GM21367 (cell line): Measurements from ENCODE around the gene FBXO3.

Experiments
- ATAC-seq: cut with Tn5 transposase; IDR thresholded peaks from one replicate; pipeline ENCODE4 v1.9.1; 2021; ENCODE audit not compliant: unreplicated experiment

Gene FBXO3

DNA sequence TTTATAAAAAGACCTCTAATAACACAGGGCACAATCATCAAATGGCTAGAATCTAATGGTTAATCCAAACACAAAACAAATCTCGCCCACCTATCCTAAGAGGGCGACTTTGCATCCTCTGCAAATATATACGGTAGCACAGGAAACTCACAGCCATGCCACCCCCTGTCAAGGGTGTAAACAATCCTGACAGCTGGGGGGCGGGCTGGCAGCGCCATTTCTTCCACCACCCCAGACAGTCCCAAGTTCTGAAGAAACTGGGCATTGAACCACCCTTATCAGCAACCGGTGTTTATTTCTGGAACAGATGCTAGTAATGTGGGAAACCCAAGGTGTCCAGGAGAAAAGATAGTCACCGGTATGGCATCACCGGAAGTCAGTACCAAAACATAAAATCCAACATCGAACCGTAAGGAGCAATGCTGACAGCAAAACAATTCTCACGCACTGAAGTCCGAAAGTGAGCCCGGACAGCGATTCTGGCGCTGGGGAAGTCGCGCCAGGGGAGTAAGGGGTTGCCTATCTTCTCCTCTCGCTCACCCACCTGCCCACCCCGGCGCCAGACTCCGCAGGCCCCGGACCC, 825 bp downstream of the FBXO3 start:
- ATAC-seq = no peak

DNA sequence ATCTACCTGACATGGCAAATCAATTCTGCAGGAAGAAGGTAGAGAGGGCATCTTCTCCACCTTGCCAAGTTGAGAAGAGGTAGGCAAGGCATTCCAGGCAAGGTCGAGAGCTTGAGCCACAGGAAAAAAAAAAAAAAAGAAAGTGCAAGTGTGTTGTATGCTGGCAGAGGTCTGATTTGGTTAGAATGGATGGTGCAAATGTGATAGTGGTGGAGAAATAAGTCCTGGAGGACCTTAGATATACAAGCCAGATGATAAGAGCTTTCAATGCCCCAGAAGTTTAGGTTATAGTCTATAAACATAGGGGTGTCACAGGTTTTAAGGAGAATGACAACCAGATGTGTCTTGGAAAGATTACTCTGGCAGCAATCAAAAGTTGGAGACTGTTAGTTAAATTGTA, 1.4 kb downstream of the FBXO3 start:
- no peak for ATAC-seq

DNA sequence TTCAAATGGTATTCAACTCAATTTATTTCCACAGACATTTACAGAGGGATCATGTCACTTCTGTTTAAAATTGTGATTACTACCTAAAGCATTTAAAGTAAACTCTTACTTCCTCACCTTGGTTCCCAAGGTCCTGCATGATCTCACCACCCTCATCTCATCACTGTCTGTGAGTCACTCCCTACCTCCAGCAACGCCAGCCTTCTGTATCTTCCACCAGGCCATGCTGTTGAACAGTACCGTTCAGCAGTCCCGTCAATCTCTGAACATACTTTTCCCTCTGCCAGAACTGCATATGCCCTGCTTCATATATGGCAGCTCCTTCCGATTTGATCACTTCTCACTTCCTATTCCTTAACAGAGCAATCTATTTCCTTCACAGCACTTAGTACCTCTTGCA, 2.0 kb downstream of the FBXO3 start:
- no peak for ATAC-seq

DNA sequence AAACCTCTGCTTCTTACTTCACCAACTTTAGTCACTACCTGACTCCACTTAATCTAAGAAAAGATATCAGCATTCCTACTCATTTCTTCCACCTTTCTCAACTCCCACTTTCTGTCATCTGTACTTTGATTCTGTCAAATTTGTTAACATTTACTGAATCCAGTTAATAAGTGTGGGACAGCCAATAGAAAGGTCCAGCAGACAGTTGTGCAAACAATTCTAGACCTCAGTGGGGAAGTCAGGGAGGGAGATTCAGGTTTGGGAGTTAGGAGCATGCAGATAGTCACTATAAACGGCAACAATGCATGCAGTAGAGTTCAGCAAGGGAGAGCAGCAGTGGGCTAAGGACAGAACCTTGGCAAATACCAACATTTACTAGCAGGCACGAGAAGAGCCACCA, 4.1 kb downstream of the FBXO3 start:
- no peak for ATAC-seq

DNA sequence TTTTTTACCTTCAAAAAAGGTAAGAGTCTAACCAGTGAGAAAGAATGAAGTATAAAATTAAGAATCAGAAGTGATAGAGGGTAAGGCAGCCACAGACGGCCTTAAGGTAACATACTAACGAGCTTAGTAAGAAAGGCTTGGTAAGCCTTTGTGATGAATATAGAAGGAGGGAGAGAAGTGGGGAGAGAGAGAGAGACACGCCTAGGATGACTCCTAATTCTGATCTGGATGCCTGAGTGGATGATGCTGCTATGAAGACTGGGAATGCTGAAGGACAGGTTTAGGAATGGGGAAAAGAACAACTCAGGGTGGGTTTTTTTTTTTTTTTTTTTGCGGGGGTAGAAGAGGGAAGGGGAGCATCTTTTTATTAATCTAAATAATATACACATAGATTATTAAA, 4.8 kb downstream of the FBXO3 start:
- ATAC-seq = no peak

DNA sequence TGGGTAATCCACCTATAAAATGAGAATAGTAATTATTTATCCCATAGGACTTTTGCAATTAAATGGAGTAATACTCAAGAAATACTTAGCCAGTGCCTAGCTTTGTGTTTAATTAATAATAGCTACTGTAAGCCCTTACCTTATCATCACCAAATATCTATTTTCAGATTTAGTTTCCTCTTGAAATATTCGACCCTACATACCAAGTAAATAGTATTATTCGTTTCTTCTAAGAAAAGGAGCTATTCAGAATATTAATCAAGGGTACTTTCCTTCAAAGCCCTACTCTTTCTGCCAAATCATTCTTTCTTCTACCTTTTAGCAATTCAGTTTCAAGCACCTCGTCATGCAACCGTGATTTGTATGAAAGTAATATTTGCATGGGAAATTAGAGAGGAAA, 6.7 kb downstream of the FBXO3 start:
- ATAC-seq = no peak

DNA sequence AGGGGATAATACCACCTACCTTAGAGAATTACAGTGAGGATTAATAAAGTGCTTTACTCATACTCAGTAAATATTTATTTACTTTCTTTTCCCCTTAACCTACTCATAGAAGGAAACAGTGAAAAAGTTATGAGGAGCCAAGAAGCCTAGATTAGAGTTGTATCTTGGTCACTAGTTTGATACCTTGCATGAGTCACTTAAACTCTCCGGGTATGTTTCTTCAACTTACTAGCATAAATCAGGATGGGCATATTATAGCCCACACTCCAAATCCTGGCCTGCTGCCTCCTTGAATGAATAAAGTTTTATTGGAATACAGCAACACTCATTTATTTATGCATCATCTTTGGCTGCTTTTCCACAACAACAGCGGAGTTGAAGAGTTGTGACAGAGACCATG, 8.2 kb downstream of the FBXO3 start:
- no peak for ATAC-seq

DNA sequence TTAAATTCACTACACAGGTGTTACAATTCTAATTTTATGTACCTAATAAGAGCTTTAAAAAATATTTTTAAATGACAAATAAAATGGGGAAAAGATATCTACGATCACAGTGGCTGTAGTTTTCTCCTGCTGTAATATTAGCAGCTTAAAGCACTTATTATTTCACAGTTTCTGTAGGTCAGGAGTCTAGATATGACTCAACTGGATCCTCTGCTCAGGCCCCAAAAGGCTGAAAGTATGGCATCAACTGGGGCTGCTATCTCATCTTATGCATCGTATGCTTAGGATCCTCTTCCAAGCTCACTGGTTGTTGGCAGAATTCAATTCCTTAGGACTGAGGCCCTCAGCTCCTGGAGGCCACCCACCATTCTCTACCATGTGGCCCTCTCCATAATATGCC, 12.8 kb downstream of the FBXO3 start:
- ATAC-seq = peak; percentile 91

DNA sequence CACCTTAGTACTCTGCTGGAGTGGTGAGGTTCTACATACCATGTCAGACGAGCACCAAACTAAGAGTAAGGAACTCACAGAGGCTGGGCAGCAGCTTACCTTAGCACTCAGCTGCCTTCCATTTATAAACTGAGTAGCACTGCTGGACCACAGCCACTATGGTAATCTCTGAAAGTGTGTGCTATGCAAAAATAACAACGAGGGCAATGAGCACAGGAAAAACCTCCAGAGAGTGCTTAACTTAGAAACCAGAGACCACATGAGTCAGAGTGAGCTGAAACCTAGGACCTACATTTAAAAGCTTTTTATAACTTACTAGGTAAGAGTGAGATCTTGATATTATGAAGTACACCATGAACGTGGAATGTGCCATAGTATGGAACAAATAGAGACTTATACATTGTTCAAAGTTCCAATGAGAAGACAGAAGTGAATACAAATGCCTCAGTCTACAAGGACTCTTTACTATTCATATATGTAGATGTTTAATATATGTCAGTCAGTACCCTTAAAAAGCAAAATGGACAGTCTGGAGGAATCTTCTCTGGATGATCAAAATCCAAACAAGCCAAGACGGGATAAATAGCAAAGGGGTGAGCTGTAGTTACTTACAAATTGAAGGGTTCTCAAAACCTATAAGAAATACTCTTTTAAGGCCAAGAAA, 20.9 kb downstream of the FBXO3 start:
- ATAC-seq = peak; percentile 97

DNA sequence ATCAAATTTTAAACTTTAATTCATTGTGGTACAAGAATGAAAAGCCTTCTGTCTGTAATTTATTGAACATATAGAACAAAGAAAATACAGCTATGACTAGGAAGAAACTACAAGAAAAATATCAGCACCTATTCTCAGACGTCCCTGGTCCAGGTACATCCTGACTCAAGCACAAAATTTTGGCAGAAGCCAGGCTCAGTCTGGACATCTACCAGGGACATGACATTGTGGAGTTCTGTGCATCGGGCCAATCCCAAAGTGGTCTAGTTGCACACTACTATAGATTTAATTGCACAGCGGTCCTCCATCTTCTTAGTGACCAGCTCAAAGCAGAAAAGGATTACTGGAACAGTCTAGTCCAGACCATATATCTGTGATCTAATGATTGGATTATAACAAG, 22.4 kb downstream of the FBXO3 start:
- no peak for ATAC-seq

DNA sequence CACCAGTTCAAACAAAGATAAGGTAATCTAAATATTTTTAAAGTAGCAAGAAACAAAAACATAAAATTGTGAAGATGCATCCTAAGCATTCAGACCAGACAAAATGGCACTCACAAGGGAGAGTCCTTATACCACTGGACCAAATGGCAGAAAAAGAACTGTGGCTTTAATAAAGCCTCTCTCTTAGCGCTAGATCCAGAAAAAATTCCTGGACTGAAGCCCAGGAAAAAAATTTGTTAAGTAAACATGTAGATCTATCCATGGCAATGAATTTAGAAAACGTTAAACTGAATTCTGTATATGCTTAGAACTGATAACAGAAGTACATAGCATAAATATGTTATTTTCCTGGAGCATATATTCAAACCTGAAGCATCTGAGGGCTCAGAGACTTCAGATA, 26.3 kb downstream of the FBXO3 start:
- no peak for ATAC-seq

DNA sequence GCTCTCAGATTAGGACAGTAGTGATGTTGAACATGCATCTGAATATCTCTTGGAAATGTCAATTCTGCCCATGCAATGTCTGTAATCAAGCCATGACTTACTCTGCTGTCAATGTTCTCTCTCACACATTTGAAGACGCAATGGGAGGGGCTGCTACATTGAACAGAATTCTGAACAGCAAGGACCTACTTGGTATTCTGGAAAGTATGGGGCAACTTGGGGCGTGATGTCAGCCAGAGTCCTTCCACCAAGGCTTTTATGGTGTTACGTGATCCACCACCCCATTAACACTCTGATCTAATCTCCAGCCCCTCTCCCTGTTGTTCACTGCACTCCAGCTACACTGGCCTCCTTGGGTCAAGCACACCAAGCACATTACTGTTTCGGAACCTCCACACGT, 31.0 kb downstream of the FBXO3 start:
- no peak for ATAC-seq

DNA sequence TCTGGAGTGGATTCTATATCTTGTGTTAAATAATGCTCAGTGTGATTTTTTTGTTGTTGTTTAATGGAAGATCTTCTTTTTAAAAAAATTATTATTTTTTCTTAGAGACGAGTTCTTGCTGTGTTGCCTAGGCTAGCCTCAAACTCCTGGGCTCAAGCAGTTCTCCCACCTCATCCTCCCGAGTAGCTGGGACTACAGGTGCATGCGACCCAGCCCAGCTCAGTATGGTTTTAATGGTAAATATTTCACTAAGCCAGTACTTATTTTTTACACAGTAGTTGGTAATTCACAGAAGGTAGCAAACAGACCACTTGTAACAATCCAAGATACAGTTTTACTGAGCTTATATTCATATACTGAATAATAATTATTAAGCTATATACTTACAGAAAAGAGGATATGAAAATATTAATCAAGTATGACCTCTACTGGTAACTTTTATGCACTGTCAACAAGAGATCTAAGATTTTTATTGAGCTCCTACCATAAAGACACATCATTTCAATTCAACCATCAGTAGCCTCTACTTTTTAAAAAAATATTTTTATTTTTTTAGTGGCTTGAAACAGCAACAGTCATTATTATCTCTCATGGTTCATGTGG, 32.0 kb downstream of the FBXO3 start:
- ATAC-seq = no peak

DNA sequence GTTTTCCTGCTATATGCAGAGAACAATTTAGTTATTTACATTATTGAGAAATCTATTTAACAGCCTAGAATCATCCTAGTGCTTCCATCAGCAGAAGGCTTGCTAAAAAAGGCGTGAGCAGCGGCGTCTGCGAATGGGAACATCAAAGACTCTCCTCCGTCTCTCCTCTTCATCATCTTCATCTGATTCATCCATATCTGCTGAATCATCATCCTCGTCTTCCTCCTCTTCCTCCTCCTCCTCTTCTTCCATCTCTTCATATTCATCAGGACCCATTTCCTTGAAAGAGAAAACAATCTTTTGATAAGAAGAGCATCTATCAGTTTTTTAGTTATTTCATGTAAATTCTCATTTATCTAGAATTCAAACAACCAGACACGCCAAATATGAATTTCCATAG, 32.5 kb downstream of the FBXO3 start:
- no peak for ATAC-seq

DNA sequence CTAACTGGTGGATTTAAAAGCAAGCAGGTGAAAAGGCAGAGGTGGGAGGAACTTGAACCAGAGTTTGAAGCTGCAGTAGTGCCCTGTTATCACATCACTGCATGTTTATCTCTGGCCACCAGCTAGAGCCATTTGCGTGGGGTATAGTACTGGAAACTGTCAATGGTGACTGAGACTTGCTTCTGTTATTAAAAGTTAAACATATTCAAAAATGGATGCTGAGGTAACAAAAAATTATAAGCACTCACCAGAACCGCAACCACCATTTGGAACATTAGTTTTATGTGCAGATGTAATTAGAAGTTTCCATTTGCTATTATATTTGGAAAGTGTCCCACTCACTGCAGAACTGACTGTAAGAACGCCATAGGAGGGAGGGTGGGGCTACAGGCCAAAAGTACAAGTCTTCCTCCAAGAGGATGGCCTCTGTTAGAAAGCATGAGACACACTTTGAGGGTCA, 36.9 kb downstream of the FBXO3 start:
- ATAC-seq = no peak

DNA sequence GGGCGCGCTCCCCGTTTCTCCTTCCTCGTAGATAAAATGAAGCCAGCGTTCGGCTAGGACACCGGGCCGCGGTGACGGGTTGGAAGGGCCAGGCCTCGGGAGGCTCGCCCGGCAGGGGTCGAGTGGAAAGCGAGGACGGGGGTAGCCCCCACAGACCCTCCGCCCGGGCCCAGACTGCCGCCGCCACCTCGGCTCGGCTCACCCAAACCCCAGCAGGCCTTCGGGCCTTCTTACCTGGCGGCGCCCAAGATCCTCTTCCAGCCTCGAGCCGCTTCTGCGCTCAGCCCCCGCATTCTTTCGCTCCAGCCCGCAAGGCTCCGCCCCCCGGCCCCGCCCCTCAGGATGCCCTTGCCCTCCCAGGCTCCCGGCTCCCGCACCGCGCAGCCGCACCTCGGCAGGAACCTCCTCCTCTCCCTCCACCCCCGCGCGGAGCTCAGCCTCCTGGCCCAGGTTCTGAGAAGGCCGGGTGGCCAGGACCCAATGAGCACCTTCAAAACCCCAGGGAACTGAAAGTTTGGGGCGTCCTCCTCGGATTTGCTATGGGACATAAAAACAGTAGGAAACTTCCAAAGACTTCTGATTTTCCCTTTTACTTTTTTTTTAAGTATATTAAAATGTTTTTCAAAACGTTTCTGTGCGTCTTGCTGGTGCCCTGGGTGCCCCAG, 38.0 kb downstream of the FBXO3 start, which contains the start of gene CD59:
TSS of gene CD59 (minus strand) at position 276 of the 665 bp plus-strand sequence. CDS start 13,978 bp downstream, outside the sequence.
- peak; percentile 54 for ATAC-seq

DNA sequence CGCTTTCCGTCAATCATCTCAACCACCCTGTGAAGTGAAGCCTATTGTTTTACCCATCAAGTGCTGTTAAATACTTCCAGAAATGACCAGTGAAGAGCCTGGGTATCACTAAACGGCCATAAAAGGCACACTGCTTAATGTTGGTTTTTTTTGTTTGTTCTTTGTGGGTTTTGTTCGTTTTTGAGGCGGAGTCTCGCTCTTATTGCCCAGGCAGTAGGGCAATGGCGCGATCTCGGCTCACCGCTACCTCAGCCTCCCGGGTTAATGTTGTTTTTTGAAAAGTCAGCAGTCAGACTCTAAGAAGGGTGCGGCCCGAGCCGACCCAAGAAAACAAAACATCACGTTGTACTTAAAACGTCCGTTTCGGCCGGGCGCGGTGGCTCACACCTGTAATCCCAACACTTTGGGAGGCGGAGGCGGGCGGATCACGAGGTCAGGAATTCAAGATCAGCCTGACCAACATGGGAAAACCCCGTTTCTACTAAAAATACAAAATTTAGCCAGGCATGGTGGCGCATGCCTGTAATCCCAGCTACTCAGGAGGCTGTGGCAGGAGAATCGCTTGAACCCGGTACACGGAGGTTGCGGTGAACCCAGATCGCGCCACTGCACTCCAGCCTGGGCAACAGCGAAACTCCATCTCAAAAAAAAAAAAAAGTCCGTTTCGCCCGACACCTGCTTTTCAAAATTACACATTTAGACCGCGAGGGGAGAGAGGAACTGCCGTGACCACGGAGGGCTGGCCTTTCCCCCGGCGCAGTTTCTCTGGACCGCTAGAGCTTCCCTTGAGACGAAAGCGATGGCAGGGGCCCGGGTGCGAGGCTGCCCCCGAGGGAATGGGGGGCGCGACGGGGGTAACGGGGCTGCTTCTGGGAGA, 38.8 kb downstream of the FBXO3 start:
- ATAC-seq = peak; percentile 41

DNA sequence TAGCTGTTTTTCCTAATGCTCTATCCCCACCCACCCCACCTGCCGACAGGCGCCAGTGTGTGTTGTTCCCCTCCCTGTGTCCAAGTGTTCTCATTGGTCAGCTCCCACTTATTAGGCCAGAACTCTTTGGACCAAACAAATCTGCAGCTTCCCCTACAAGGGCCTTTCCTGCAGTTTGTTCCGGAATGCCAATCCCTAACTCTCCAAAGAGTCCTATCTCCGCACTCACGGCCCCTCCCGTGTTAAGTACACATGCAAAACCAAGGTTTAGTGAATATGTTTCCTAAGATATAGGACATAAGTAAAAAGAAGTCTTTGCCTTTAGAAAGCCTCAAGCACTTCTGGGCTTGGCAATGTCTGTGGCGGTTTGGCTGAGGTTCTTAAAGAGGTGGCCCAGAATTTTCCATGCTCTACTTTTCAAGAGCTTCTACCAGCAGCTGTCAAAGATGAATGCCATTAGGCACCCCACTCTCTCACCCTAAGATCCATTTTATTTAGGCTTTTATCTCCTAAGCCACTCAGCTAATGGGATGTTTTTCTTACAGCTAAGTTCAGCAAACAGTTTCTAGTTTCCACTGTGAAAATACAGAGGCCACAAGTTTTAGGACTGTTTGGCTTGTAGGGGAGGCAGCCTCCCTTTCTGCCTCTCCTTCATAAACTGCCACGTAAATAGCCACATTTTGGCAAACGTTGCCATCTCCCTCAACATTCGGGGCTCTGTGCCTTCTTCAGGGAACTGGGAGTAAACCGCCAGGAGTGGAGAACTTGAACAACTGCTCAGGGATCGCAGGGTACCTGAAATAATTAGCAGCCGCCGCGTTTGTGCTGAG, 39.7 kb downstream of the FBXO3 start:
- ATAC-seq = no peak

DNA sequence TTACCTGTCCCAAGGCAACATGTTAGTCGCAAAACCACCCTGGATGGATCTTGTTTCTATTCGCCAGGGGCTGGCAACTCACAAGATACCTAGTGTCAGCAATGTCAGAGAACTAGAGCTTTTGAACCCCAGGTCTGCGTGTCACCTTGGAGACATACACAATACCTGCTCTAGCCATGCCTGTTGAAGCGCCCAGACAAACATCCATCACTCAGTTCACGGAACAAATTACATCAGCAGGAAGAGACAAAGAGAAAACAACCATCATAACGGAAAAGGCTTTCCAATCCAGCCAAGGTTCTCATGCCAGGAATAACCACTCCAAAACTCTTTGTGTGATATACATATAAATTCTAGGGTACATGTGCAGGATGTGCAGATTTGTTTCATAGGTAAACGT, 40.3 kb downstream of the FBXO3 start:
- ATAC-seq = no peak
